NCI-H748 (cell line): ENCODE data around the gene C5orf15.
A peak's percentile ranks its signal among the peaks of the same experiment; 100 is the strongest.

Source experiments
- DNase-seq: peaks from one replicate; lab custom pipeline; 2025; ENCODE audit not compliant: unreplicated experiment; lab: John Stamatoyannopoulos, UW

C5orf15 gene

GRCh38 chr5:133968204-133968980 is at the start of gene C5orf15:
Gene C5orf15 (minus strand): TSS chr5:133968625. CDS start chr5:133968584, 41 bp downstream.
- DNase-seq = peak; percentile 98

DNA sequence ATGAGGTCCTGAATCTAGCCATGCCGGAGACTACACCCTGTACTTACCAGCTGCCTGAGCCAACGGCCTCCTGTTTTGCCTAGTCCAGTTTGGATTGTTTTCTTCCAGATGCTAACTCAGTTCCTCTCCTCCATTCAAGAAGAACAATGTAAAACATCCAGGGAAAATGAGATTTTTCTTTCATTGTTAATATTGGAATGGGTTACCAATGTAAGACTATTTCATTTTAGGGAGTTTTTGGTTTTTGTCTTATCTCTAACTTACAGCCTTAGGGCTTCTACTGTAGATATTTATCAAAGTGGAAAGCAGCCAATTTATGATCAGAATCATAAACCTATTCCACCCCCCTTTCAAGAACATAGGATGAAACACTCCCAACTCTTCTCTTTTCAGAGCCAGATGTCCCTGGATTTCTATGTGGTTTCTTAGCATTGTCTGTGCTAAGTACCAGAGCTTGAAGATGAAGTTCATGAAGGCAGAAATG is 39.9 kb upstream of the C5orf15 start:
- DNase-seq = no peak

DNA sequence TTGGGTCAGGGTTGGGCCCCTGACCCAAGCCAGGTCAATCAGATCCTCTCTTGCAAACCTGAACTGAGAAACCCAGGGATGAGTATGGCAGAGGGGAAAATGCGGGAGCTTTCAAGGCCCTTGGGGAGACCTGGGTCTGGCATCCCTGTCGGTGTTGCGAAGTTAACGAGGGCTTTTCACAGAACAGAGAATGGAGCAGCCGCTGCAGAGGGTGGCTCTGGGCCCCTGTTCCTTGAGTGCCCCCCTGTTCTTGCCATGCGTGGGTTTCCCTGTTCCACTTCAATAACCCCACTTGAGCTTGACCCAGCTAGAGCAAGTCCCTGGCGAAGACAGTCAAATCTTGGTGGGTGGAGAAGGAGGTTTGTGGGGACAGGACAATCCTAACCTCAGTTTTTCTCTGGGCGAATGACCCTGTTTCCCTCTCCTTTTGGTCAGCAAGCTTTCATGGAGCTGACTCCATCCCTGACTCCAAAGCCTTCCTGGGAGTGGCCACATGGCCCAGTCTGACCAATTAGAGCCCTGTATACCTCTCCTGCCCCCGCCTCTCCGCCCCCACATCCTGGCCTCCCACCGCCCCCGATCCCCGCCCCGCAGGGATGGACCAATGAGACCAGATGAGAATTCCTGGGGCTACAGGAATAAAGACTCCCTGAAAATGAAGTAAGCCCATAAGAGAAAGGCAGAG is 39.3 kb upstream of the C5orf15 start:
- peak; percentile 56 for DNase-seq

DNA sequence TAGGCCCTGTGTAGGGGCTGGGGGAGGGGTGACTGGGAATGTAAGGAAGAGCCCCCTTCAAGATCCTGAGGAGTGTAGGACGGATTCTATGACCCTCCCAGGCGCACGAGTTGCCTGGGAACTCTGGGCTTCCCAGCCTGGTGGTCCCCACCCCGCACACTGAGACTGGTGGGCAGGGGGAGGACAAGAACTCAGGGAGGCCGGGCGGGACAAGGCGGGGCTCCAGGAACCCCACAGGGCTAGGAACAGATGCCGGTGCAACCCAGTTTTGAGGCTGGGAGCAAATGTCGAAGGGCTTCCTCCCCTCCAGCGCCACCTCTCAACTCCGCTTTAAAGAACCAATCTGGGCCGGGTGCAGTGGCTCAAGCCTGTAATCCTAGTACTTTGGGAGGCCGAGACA is 37.7 kb upstream of the C5orf15 start:
- no peak for DNase-seq

GRCh38 chr5:134005417-134006061 is 37.1 kb upstream of the C5orf15 start:
- DNase-seq = peak; percentile 56

DNA sequence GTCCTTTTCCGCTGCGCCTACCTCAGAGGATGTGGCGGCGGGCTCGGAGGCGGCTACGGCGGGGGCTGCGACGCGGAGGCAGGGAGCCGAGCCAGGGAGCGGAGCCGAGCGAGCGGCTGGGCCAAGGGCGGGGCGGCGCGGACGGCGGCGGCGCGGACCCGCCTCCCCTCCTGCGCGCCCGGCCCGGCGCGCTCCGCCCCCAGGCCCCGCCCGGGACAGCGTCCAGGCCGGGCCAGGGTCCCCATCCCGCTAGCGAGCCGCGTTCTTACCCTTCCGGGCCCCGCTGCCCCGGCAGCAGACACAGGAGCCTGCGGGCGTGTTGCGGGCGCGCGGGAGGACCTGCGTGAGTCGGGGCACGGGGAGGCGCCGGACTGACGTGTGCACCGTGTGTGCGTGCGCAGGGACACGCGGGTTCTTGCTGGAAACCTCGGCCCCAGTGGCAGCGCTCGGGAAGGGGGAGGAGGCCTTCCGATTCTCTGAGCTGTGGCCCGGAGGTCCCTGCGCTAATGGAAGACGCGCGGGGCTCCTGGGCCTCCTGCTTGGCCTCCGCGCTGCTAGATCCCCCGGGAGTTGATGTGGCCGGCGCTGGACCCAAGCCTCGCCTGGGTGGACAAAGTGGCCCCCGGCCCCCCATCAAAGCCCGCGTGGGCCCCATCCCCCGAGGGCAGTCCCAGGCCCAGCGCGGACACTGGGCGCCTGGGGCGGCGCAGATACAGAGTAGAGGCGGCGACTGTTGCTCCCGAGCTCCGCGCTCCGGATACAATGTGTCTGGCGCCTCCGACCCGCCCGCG is 36.4 kb upstream of the C5orf15 start, which contains the start of gene VDAC1:
TSS of gene VDAC1 (minus strand) at position 350 of the 791 bp plus-strand sequence. CDS start 11,963 bp downstream, outside the sequence.
- peak; percentile 91 for DNase-seq

DNA sequence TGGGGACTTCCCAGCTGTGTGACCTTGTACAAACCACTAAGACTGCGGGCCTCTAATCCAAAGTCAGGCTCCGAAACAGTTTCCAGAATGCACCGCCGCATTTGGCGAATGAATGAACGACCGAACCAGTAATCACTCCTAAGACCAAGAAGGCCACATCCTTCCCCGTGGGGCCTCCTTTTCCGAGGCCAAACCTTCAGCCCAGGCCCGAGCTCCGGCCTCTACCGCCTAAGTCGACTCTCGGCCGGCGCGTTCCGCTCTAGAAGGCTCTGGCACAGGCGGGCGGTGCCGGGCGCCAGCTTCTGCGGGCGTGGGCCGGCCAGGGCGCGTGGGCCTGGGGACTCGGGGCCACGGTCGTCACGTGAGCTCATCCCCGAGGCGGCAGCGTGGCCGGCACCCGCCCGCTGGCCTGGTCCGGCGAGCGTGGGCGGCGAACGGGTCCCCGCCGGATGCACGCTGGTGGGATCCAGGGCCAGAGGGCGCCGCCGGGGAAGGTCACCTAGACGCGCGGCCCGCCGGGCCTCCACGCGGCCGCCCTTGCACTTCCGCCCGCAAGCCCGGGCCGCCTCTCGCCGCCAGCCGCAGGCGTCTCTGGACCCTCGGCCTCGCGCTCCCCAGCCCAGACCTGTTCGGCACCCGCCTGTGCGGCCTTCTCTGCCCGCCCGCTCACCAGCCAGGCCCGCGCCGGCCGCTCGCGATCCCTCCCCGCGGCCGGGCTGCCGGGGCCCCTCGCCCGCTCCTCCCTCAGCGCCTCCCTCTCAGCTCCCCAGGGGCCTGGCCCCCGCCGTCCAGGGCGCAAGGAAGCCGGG is 35.6 kb upstream of the C5orf15 start:
- peak; percentile 67 for DNase-seq

DNA sequence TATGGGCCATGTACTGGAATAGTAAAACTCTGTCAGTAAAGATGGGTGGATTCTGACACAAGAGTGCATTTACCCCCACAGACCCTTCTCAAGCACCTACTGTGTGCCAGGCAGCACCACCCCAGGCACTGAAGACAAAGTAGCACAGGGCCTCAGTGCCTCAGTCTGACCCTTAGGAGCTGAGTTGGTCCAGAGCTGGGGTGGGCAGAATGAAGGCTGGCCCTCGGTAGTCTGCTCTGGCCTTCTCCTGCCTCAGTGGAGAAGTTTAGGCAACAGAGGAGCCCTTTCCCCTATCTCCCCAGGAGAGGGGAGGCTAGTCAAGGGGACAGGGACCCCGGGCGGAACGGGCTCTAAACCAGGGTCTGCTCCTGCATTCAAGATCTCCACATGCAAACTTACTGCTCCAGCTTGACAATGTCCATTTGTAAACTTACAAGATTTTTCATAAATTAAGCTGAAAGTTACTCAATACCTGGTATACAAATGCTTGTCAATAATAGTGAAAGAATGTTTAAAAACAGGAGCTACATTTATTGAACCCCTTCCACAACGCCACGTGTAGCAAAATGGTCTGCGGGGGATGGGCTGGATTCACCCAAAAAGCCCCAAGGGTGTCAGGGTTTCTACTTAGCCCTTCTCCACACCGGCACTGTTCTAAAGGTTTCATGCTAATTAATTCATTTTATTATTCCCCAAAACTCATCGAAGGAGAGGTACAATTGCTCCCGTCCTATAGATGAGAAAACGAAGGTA is 34.8 kb upstream of the C5orf15 start:
- no peak for DNase-seq

- no peak for DNase-seq
Measured at GRCh38 chr5:134001938-134002731, 33.7 kb upstream of the C5orf15 start.

DNA sequence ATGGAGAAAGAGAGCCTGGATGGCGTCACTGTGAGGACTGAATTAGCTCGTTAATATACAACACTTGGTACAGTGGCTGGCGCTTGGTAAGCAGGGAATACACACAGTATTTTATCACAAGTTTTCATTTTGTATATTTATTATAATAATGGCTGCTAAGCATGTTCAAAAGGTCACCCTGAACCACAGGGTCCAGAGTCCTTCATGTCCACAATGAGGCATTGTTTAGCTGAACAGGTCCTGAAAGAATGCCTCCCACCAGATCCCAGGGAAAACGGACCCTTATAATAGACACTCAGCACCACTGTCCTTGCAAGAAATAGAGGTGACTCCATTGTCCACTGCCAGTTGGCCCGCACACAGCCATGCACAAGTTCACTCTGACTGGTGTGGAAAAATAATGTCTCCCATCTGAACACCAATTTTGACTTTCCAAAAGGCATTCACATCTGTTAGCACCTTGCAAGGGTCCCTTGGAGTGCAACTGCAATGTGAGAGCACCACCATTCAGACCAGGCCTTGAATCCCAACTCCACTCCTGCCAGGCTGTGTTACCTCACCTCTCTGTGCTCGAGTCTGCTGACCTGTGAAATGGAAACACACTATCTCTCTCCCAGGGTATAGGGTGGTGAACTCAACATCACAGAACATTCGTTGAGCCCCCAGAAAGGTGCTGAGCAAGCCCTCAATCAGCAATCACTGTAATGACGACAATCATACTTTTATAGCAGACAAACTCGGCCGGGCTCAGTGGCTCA is 32.5 kb upstream of the C5orf15 start:
- no peak for DNase-seq

- DNase-seq = no peak
Measured at GRCh38 chr5:134000091-134000511, 31.7 kb upstream of the C5orf15 start.

DNA sequence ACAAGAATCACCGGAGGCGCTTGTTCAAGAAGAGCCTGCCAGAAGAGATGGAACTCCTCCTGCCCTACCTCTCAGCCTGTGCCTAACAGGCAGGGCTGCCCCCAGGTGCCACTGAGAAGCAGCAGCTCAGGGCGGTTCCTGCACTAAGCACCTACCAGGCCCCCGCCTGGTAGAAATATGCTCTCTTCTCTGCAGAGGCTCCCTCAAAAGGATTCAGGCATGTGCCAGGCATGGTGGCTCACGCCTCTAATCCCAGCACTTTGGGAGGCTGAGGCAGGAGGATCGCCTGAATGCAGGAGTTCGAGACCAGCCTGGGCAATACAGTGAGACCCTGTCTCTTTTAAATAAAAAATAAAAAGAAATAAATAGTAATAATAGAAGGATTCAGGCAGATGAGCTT is 30.4 kb upstream of the C5orf15 start:
- no peak for DNase-seq

- DNase-seq = no peak
Measured at GRCh38 chr5:133998042-133998441, 29.6 kb upstream of the C5orf15 start.

GRCh38 chr5:133996683-133997252 is 28.3 kb upstream of the C5orf15 start:
- DNase-seq = peak; percentile 11

GRCh38 chr5:133995883-133996563 is 27.6 kb upstream of the C5orf15 start:
- no peak for DNase-seq

GRCh38 chr5:133995341-133995740 is 26.9 kb upstream of the C5orf15 start:
- DNase-seq = no peak

DNA sequence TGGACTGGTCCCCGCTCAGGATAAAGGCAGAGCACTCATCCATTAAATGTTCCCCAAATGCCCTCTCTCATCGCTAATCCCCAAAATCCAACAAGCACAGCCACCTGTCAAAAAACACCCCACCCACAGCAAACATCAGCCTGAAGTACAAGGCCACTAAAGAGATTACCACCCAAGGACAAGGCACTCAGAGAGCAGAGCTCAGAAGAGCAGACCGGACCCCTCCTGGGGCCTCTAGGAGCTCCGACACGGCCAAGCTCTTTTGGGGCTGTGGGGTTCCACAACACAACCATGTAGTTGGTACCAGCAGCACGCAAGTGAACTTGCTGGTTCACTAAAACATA is 26.5 kb upstream of the C5orf15 start:
- no peak for DNase-seq
